NB4 (cell line): ENCODE data around the gene TCF7L2.

Experiments used
- DNase-seq: peaks from one replicate; pipeline ENCODE4 v3.0.0; 2010; ENCODE audit warnings: low read depth
- H3K4me3 ChIP-seq: one replicate; pipeline ENCODE4 v1.5.1; 2011; ENCODE audit warnings: mild to moderate bottlenecking, low read depth, low read length, moderate library complexity
- CTCF ChIP-seq: IDR thresholded peaks from one replicate; pipeline ENCODE4 v1.5.1; 2012; ENCODE audit warnings: low read depth, low read length
- MAX ChIP-seq: IDR thresholded peaks from 2 replicates; pipeline ENCODE4 v1.6.1; 2011; ENCODE audit warnings: low read depth, low read length
- MYC ChIP-seq: IDR thresholded peaks from 2 replicates; pipeline ENCODE4 v1.6.1; 2011; ENCODE audit warnings: low read depth, low read length
- POLR2A ChIP-seq: IDR thresholded peaks from 2 replicates; pipeline ENCODE4 v1.6.1; 2011; ENCODE audit warnings: mild to moderate bottlenecking; ENCODE audit not compliant: insufficient read length; ENCODE audit errors: extremely low read depth

TCF7L2 gene

GRCh38 chr10:113169111-113169510, 219.1 kb downstream of the TCF7L2 start:
- H3K4me3 ChIP-seq, result no peak overlapping the region
- DNase-seq, result no peak
- TF ChIP-seq MAX (no peak), CTCF (no peak), POLR2A (no peak), MYC (no peak)

GRCh38 chr10:113169853-113170460, 219.9 kb downstream of the TCF7L2 start:
- no peak for DNase-seq
- TF ChIP-seq POLR2A (no peak), MYC (no peak), MAX (no peak), CTCF (no peak)
- H3K4me3 ChIP-seq, result no peak overlapping the region

- DNase-seq, result no peak
- TF ChIP-seq CTCF, result no peak
- TF ChIP-seq MYC, result no peak
- TF ChIP-seq POLR2A, result no peak
- TF ChIP-seq MAX, result no peak
- H3K4me3 ChIP-seq, result no peak overlapping the region
These were observed 221.6 kb downstream of the TCF7L2 start for GRCh38 chr10:113171662-113172061.

GRCh38 chr10:113175176-113175575, 225.1 kb downstream of the TCF7L2 start:
- H3K4me3 ChIP-seq, result no peak overlapping the region
- no peak for TF ChIP-seq MYC
- TF ChIP-seq CTCF, result no peak
- no peak for TF ChIP-seq MAX
- no peak for TF ChIP-seq POLR2A
- no peak for DNase-seq

- TF ChIP-seq MYC, result no peak
- no peak for TF ChIP-seq MAX
- TF ChIP-seq POLR2A, result no peak
- TF ChIP-seq CTCF, result no peak
These were observed 226.0 kb downstream of the TCF7L2 start for GRCh38 chr10:113175756-113176651.

More at GRCh38 chr10:113175756-113176651, 226.0 kb downstream of the TCF7L2 start:
- no peak for DNase-seq
- no peak overlapping the region for H3K4me3 ChIP-seq
